Muscle of arm (tissue), 12 donors: ENCODE results near the gene ADM. TPM values are rescaled to one million over a fixed set of nuclear protein-coding genes. Genes with fewer than 3 reads are reported as not detected.
A peak's percentile ranks its signal among the peaks of the same experiment; 100 is the strongest.

Experiments used
- DNase-seq: peaks from one replicate; pipeline ENCODE4 v3.0.0-alpha.2; 2013
- polyA plus RNA-seq, 12 donors: library from polyadenylated mRNA; unstranded; fragments of 120-200 nt; gene quantifications; one replicate each; pipeline ENCODE4 v1.2.1, GENCODE V29; 2013; ENCODE audit not compliant: insufficient read length in 12 of 12

The ADM gene
- polyA plus RNA-seq, 12 donors, result 7.2 to 19.6 (median 11.1) TPM; not detected in 1

- no peak for DNase-seq
Measured at GRCh38 chr11:10288881-10289764, 15.8 kb upstream of the ADM start.

GRCh38 chr11:10289765-10290380, 15.0 kb upstream of the ADM start:
- DNase-seq, result no peak

GRCh38 chr11:10291801-10292638, 12.9 kb upstream of the ADM start:
- DNase-seq, result no peak

GRCh38 chr11:10293423-10294289, 11.2 kb upstream of the ADM start, which contains the start of gene SBF2:
Gene SBF2, minus strand, starts transcription at chr11:10294219. Its CDS starts 150 bp downstream, at chr11:10294069.
- DNase-seq, result peak; percentile 84

- peak; percentile 59 for DNase-seq
Measured at GRCh38 chr11:10294290-10294953, 10.5 kb upstream of the ADM start.

- DNase-seq, result no peak
Measured at GRCh38 chr11:10295064-10295901, 9.6 kb upstream of the ADM start.

GRCh38 chr11:10298342-10298741, 6.5 kb upstream of the ADM start:
- no peak for DNase-seq

- no peak for DNase-seq
Measured at GRCh38 chr11:10301656-10302358, 3.1 kb upstream of the ADM start.

GRCh38 chr11:10302359-10302743, 2.5 kb upstream of the ADM start:
- DNase-seq, result no peak

- no peak for DNase-seq
Measured at GRCh38 chr11:10302744-10303557, 1.9 kb upstream of the ADM start.

GRCh38 chr11:10303558-10304363, 1.1 kb upstream of the ADM start:
- DNase-seq, result no peak

- DNase-seq, result no peak
Measured at GRCh38 chr11:10305262-10305963, 540 bp downstream of the ADM start.

GRCh38 chr11:10305964-10306918, 1.4 kb downstream of the ADM start:
- no peak for DNase-seq

- no peak for DNase-seq
Measured at GRCh38 chr11:10307022-10307399, 2.1 kb downstream of the ADM start.
